GM23248 (cell line): ENCODE data around the gene MFSD6.

ENCODE experiments used
- EZH2 ChIP-seq: fragments of 200-600 bp; sonication (generic); IDR thresholded peaks from 2 replicates; pipeline ENCODE4 v1.6.1; 2018; ENCODE audit warnings: antibody characterized with exemption, mild to moderate bottlenecking; ENCODE audit not compliant: insufficient read depth, poor library complexity, severe bottlenecking
- EZH2phosphoT487 ChIP-seq: fragments of 200-600 bp; sonication (generic); IDR thresholded peaks from 2 replicates; pipeline ENCODE4 v1.6.1; 2018; ENCODE audit warnings: antibody characterized with exemption, moderate library complexity, mild to moderate bottlenecking, low read depth; ENCODE audit not compliant: insufficient read depth

GRCh38 chr2:190417045-190417842, 9.1 kb downstream of the MFSD6 start:
- TF ChIP-seq EZH2 (no peak), EZH2phosphoT487 (no peak)
